HG02798 (cell line): ENCODE results near the gene RNF115.
"Not testable (repeated sequence)": the region's sequence is repeated elsewhere in the genome, so short reads cannot be mapped to it uniquely, and the experiment has no call there.

Experiments used
- ATAC-seq: cut with Tn5 transposase; IDR thresholded peaks from one replicate; pipeline ENCODE4 v1.9.1; 2021; ENCODE audit warnings: mild to moderate bottlenecking; ENCODE audit not compliant: unreplicated experiment, poor library complexity

RNF115 gene

GRCh38 chr1:145823565-145824498, at the start of gene RNF115, which contains the start of gene POLR3C:
Gene RNF115 (minus strand): TSS chr1:145824095. CDS start chr1:145823873, 222 bp downstream.
Gene POLR3C (plus strand): TSS chr1:145824200. CDS start chr1:145825777, 1,577 bp downstream.
- peak; percentile 95 for ATAC-seq

GRCh38 chr1:145871994-145872924, 48.4 kb upstream of the RNF115 start:
- ATAC-seq: no peak

- ATAC-seq: no peak
Measured at GRCh38 chr1:145868232-145868631, 44.3 kb upstream of the RNF115 start.

- no peak for ATAC-seq
Measured at GRCh38 chr1:145863282-145864018, 39.6 kb upstream of the RNF115 start.

GRCh38 chr1:145859491-145860023, 35.7 kb upstream of the RNF115 start:
- peak; percentile 82 for ATAC-seq

GRCh38 chr1:145858901-145859490, 35.1 kb upstream of the RNF115 start, which contains the start of gene PIAS3:
Gene PIAS3 (minus strand): TSS chr1:145859081. CDS start chr1:145858990, 91 bp downstream.
- peak; percentile 89 for ATAC-seq

- no peak for ATAC-seq
Measured at GRCh38 chr1:145858238-145858900, 34.5 kb upstream of the RNF115 start.

GRCh38 chr1:145857170-145857569, 33.3 kb upstream of the RNF115 start:
- ATAC-seq: no peak

- ATAC-seq: no peak
Measured at GRCh38 chr1:145855426-145855948, 31.6 kb upstream of the RNF115 start.

GRCh38 chr1:145849356-145850160, 25.7 kb upstream of the RNF115 start:
- no peak for ATAC-seq

GRCh38 chr1:145847827-145848226, 23.9 kb upstream of the RNF115 start:
- ATAC-seq: no peak

- ATAC-seq: no peak
Measured at GRCh38 chr1:145846201-145846612, 22.3 kb upstream of the RNF115 start.

- ATAC-seq: peak; percentile 72
Measured at GRCh38 chr1:145845514-145846161, 21.7 kb upstream of the RNF115 start, which contains the start of gene NUDT17. Gene NUDT17 (plus strand): TSS chr1:145845630. CDS start chr1:145845641, 11 bp downstream.

- ATAC-seq: peak; percentile 61
Measured at GRCh38 chr1:145845144-145845513, 21.2 kb upstream of the RNF115 start.

GRCh38 chr1:145843031-145843430, 19.1 kb upstream of the RNF115 start:
- ATAC-seq: no peak

GRCh38 chr1:145837656-145838055, 13.8 kb upstream of the RNF115 start:
- no peak for ATAC-seq

- ATAC-seq: not testable (repeated sequence)
Measured at GRCh38 chr1:145830810-145831209, 6.9 kb upstream of the RNF115 start.
